Endothelial cell of umbilical vein (primary cell): ENCODE data around the gene GTSF1L. TPM values are rescaled to one million over a fixed set of nuclear protein-coding genes. Genes with fewer than 3 reads are reported as not detected.

Experiments used
- BruUV-seq: library from RNA; stranded (reverse); fragments of 400-500 nt; replicated peaks from 2 replicates; lab custom pipeline; 2021; lab: Mats Ljungman, UMichigan
- CTCF ChIA-PET: fragments of 300-600, 350-600 bp; sonication (Branson Sonifier 250); formaldehyde crosslinking; loops from one replicate; lab custom pipeline; 2021; ENCODE audit warnings: antibody characterized with exemption, inconsistent platforms; lab: Charles Lee
- POLR2A ChIA-PET: fragments of 300-600, 350-600 bp; sonication (Branson Sonifier 250); formaldehyde crosslinking; loops from one replicate; lab custom pipeline; 2021; ENCODE audit warnings: antibody characterized with exemption, inconsistent platforms; lab: Charles Lee
- DNase-seq: peaks from one replicate; pipeline ENCODE4 v3.0.0-alpha.2; 2011; ENCODE audit warnings: low read depth, low spot score
- FAIRE-seq: peaks from 2 replicates; lab custom pipeline; 2011; peaks lifted over from hg19 to GRCh38; lab: Jason Lieb, UNC
- H2AFZ ChIP-seq: 2 replicates; pipeline ENCODE4 v1.6.0; 2012; ENCODE audit warnings: low read depth, low read length, control low read depth, inconsistent platforms
- H3K27ac ChIP-seq: 2 replicates; pipeline ENCODE4 v1.5.1; 2011; ENCODE audit warnings: low read depth, mild to moderate bottlenecking, control low read depth, low read length, moderate library complexity; ENCODE audit not compliant: insufficient read depth
- H3K27me3 ChIP-seq, 2 experiments: 2 replicates each; pipeline versions ENCODE4 v1.6.0 to v1.6.1; 2011; ENCODE audit warnings: low read length in 2 of 2, mixed read lengths in 1 of 2; ENCODE audit not compliant: control insufficient read depth in 2 of 2, insufficient read depth in 2 of 2
- H3K36me3 ChIP-seq, 2 experiments: 2 replicates in 1 of 2; 3 replicates in 1 of 2; pipeline ENCODE4 v1.5.1; 2011; ENCODE audit warnings: low read length in 2 of 2, mild to moderate bottlenecking in 1 of 2, moderate library complexity in 1 of 2; ENCODE audit not compliant: control insufficient read depth in 2 of 2, insufficient read depth in 2 of 2; ENCODE audit errors: extremely low read depth in 1 of 2
- H3K4me1 ChIP-seq: 3 replicates; pipeline ENCODE4 v1.5.1; 2011; ENCODE audit warnings: mild to moderate bottlenecking, low read length; ENCODE audit not compliant: control insufficient read depth, insufficient read depth; ENCODE audit errors: extremely low read depth
- H3K4me2 ChIP-seq: 2 replicates; pipeline ENCODE4 v1.6.1; 2011; ENCODE audit warnings: low read length, control low read depth, mixed read lengths; ENCODE audit not compliant: insufficient read depth
- H3K4me3 ChIP-seq, 3 experiments: fragments of 200-600 bp in 1 of 3; sonication (generic), shearing (Covaris generic) in 1 of 3; replicated peaks in 1 of 3; 2 replicates each; pipeline ENCODE4 v1.5.1; 2011 to 2016; ENCODE audit warnings: control low read depth in 3 of 3, low read length in 3 of 3, mild to moderate bottlenecking in 2 of 3, inconsistent platforms in 1 of 3, low read depth in 1 of 3, moderate library complexity in 1 of 3; ENCODE audit not compliant: insufficient read depth in 1 of 3
- H3K79me2 ChIP-seq: 2 replicates; pipeline ENCODE4 v1.6.0; 2012; ENCODE audit warnings: low read length, inconsistent platforms; ENCODE audit not compliant: control insufficient read depth, insufficient read depth
- H3K9ac ChIP-seq: replicated peaks from 2 replicates; pipeline ENCODE3; 2011; ENCODE audit warnings: low read length, control low read depth; ENCODE audit not compliant: insufficient read depth; ENCODE audit errors: extremely low read depth
- H3K9me1 ChIP-seq: replicated peaks from 3 replicates; pipeline ENCODE4 v1.6.0; 2011; ENCODE audit warnings: mild to moderate bottlenecking, low read length; ENCODE audit not compliant: control insufficient read depth, insufficient read depth; ENCODE audit errors: extremely low read depth
- H3K9me3 ChIP-seq: replicated peaks from 2 replicates; pipeline ENCODE4 v1.5.1; 2012; ENCODE audit warnings: low read length, inconsistent platforms; ENCODE audit not compliant: control insufficient read depth, insufficient read depth
- H4K20me1 ChIP-seq: replicated peaks from 2 replicates; pipeline ENCODE3; 2011; ENCODE audit warnings: mild to moderate bottlenecking, low read length; ENCODE audit not compliant: control insufficient read depth, insufficient read depth; ENCODE audit errors: extremely low read depth
- EZH2 ChIP-seq: IDR thresholded peaks from 2 replicates; pipeline ENCODE4 v1.6.1; 2012; ENCODE audit warnings: borderline replicate concordance, low read depth, mild to moderate bottlenecking, moderate library complexity, low read length, inconsistent platforms; ENCODE audit not compliant: severe bottlenecking
- FOS ChIP-seq: IDR thresholded peaks from 2 replicates; pipeline ENCODE4 v1.6.1; 2011; ENCODE audit warnings: mild to moderate bottlenecking, low read length, moderate library complexity, borderline replicate concordance; ENCODE audit not compliant: insufficient read depth
- GATA2 ChIP-seq: IDR thresholded peaks from 2 replicates; pipeline ENCODE4 v1.7.0; 2011; ENCODE audit warnings: low read depth, mild to moderate bottlenecking, moderate library complexity, mixed read lengths, low read length; ENCODE audit not compliant: insufficient read length, insufficient read depth
- JUN ChIP-seq: IDR thresholded peaks from 2 replicates; pipeline ENCODE4 v1.6.1; 2011; ENCODE audit warnings: borderline replicate concordance, low read depth; ENCODE audit not compliant: insufficient read length, insufficient read depth
- MAX ChIP-seq: IDR thresholded peaks from 2 replicates; pipeline ENCODE4 v1.6.1; 2011; ENCODE audit not compliant: insufficient read depth, insufficient read length
- MYC ChIP-seq: IDR thresholded peaks from one replicate; pipeline ENCODE4 v1.6.1; 2011; ENCODE audit warnings: mild to moderate bottlenecking, low read depth, low read length
- POLR2A ChIP-seq: IDR thresholded peaks from 2 replicates; pipeline ENCODE4 v1.6.1; 2012; ENCODE audit warnings: low read depth, mild to moderate bottlenecking, control low read depth, low read length
- POLR2AphosphoS5 ChIP-seq: IDR thresholded peaks from 2 replicates; pipeline ENCODE4 v1.6.1; 2012; ENCODE audit warnings: low read depth, mild to moderate bottlenecking, control low read depth, low read length, moderate library complexity; ENCODE audit not compliant: insufficient read depth
- dilution Hi-C: fragments of 300-500 bp; cut with MboI; formaldehyde crosslinking; loops from one replicate; pipeline ENCODE4 v1.15.0; 2019; ENCODE audit warnings: low sequenced_read_pairs; ENCODE audit not compliant: extremely low pct_ligation_motif_present
- intact Hi-C: fragments of 100-400 bp; cut with micrococcal nuclease; formaldehyde crosslinking; loops from one replicate; pipeline ENCODE4 v1.10.0; 2022
- polyA plus RNA-seq, 4 experiments: library from polyadenylated mRNA; depleted of rRNA in 3 of 4; stranded (reverse) in 3 of 4; unstranded in 1 of 4; fragments of >200 nt; gene quantifications; 2 replicates each; pipeline versions ENCODE4 v1.2.1 to v1.2.3, GENCODE V29; 2011 to 2012; ENCODE audit warnings: missing spikeins in 1 of 4
- total RNA-seq: library from RNA; stranded (reverse); gene quantifications from 2 replicates; pipeline ENCODE4 v1.2.3, GENCODE V29; 2021
- TF ChIP-seq, protein P1 (sequence below), 2 donors: IDR thresholded peaks; 1 replicate in 1 of 2; 2 replicates in 1 of 2; pipeline ENCODE4 v1.5.1; 2011; ENCODE audit warnings: low read length in 2 of 2, mild to moderate bottlenecking in 2 of 2, moderate library complexity in 2 of 2, control low read depth in 1 of 2, inconsistent platforms in 1 of 2, low read depth in 1 of 2; ENCODE audit not compliant: insufficient read depth in 1 of 2; ENCODE audit errors: extremely low read depth in 1 of 2

GTSF1L gene
- total and polyA plus RNA-seq, 2 donors (not counting 3 experiments of a cell fraction or from before 2014, with no cell fraction given): not detected

GRCh38 chr20:43689165-43689564 is 37.6 kb downstream of the GTSF1L start:
- CTCF ChIA-PET: interaction anchor here (0.9 to 4.8 kb wide), 4 partner anchors 21 to 240 kb away, joined by 3 to 39 read pairs (median 12); no protein-coding TSS in a partner anchor
- DNase-seq: no peak

More at GRCh38 chr20:43689165-43689564, 37.6 kb downstream of the GTSF1L start:
- no peak for FAIRE-seq
- Histone ChIP-seq H4K20me1 (no peaks in the 10 kb centered on the region), H2AFZ (no peak overlapping the region), H3K9ac (no peak overlapping the region), H3K9me3 (no peaks in the 10 kb centered on the region), H3K4me3 (no peak overlapping the region), H3K27ac (no peak overlapping the region), H3K4me1 (no peaks in the 10 kb centered on the region), H3K4me2 (no peak overlapping the region), H3K36me3 (peaks cover 0 to 3% of the 10 kb centered on the region in 2 experiments), H3K27me3 (no peaks in the 10 kb centered on the region), H3K9me1 (no peaks in the 10 kb centered on the region), H3K79me2 (no peaks in the 10 kb centered on the region)
- no TSS peak for BruUV-seq
- dilution Hi-C loops (no loop called here), intact Hi-C loops (no loop called here)
- POLR2A ChIA-PET: no interaction called here
- TF ChIP-seq JUN (no peak), GATA2 (no peak), EZH2 (no peak), POLR2AphosphoS5 (no peak), POLR2A (no peak), FOS (no peak), MAX (no peak), MYC (no peak)
- TF ChIP-seq, protein P1, sequence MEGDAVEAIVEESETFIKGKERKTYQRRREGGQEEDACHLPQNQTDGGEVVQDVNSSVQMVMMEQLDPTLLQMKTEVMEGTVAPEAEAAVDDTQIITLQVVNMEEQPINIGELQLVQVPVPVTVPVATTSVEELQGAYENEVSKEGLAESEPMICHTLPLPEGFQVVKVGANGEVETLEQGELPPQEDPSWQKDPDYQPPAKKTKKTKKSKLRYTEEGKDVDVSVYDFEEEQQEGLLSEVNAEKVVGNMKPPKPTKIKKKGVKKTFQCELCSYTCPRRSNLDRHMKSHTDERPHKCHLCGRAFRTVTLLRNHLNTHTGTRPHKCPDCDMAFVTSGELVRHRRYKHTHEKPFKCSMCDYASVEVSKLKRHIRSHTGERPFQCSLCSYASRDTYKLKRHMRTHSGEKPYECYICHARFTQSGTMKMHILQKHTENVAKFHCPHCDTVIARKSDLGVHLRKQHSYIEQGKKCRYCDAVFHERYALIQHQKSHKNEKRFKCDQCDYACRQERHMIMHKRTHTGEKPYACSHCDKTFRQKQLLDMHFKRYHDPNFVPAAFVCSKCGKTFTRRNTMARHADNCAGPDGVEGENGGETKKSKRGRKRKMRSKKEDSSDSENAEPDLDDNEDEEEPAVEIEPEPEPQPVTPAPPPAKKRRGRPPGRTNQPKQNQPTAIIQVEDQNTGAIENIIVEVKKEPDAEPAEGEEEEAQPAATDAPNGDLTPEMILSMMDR (IDR thresholded peaks at IDR 0.05; ENCODE audit: extremely low read depth in 1 of 2, insufficient read depth in 1 of 2, low read depth in 1 of 2, low read length in 2 of 2): no peak
